Cerebellar cortex (tissue), 1 donor: ENCODE data around the gene KCNS1.
"Not testable (repeated sequence)": the region's sequence is repeated elsewhere in the genome, so short reads cannot be mapped to it uniquely, and the experiment has no call there.

Source experiments
- DNase-seq: peaks from one replicate; pipeline ENCODE4 v3.0.0-alpha.2; 2015; ENCODE audit warnings: low spot score

KCNS1 gene

DNA sequence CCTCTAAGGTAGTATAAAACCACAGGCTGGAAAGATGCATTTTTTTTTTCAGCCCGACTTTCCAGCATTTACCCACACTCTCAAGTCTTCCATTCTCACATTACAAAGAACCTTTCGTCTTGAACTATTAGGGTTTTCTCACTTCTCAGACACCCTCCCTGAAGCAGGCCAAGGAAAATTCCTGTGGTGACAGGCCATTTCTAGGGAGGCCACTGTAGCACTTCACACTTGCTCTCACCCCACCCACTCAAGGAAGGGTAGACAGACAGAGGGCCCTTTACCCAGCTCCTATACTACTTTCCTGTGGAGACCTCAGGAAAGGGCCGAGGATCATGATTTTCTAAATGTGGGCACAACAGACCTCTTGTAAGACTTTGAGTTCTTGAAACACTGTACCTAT, 27.7 kb downstream of the KCNS1 start:
- DNase-seq = no peak

- no peak for DNase-seq
Observed at GRCh38 chr20:45072066-45072465, 28.9 kb downstream of the KCNS1 start.

GRCh38 chr20:45070932-45071632, 29.8 kb downstream of the KCNS1 start:
- DNase-seq = no peak

- no peak for DNase-seq
Observed at GRCh38 chr20:45069261-45069660, 31.7 kb downstream of the KCNS1 start.

DNA sequence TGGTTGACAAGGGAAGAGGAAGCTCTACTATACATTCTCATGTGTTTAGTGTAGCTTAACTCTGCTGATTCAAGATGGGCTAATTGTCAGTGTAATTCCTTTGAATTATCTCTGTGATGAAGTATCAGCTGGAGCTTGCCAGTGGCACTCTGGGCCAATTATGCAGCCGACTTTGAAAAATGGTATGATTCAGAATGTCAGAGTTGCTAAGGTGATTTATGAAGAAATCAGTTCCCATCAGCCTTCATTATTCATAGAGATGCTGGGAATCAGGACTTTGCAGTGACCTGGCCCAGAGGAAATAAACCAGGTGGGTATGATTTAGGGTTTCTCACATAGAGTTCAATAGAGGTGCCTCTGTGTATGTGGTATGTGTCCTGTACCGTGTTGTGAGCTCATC, 33.4 kb downstream of the KCNS1 start:
- no peak for DNase-seq

DNA sequence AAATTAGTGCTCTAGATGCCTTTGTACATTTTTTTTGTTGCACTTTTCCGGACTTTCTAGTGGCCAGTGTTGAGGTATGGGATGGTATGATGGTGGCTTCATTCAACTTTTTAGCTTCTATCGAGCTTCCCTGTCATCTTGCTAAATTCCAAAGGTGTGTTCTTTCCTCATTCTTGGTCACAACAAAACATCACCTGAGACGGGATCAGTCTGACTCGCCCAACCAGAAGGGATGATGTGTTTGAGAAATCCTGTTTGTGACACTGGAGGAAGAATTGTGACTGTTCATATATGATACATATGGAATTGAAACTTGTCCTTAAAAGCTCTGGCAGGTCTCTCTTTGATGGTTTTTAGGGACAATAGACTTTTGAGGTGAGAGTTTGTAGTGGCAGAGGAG, 33.8 kb downstream of the KCNS1 start:
- no peak for DNase-seq

- DNase-seq = no peak
Observed at GRCh38 chr20:45066372-45066771, 34.6 kb downstream of the KCNS1 start.

GRCh38 chr20:45064812-45065211, 36.1 kb downstream of the KCNS1 start:
- no peak for DNase-seq

- not testable (repeated sequence) for DNase-seq
Observed at GRCh38 chr20:45063107-45063506, 37.8 kb downstream of the KCNS1 start.

GRCh38 chr20:45061244-45061643, 39.7 kb downstream of the KCNS1 start:
- no peak for DNase-seq

GRCh38 chr20:45060294-45060693, 40.6 kb downstream of the KCNS1 start:
- DNase-seq = no peak

DNA sequence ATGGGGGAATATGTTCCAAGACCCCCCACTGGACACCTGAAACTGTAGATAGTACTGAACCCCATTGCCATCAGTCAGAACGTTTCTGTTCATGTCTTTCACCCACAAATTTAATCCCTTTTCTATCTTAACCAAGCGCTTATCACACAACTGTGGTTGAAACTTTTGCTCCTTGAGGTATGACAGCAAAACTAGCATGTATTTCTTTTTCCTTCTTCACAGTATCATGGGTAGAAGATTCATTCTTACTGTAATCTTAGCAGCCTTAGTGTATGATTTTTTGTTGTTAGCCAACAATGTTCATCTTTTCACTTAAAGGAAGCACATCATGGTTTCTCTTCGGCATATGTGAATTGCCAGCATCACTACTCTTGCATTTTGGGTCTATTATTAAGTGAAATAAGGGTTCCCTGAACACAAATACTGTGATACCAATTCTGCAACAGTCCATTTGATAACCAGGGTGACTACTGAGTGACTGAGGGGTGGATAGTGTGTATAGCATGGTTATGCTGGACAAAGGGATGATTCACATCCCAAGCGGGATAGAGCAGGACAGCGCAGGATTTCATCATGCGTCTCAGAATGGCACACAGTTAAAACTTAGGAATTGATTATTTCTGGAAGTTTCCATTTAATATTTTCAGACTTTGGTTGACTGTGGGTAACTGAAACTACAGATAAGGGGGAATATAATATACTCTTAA, 41.8 kb downstream of the KCNS1 start:
- DNase-seq = no peak

GRCh38 chr20:45058168-45058850, 42.6 kb downstream of the KCNS1 start:
- no peak for DNase-seq

GRCh38 chr20:45056473-45057173, 44.3 kb downstream of the KCNS1 start:
- DNase-seq = no peak

GRCh38 chr20:45055056-45055455, 45.9 kb downstream of the KCNS1 start:
- no peak for DNase-seq

DNA sequence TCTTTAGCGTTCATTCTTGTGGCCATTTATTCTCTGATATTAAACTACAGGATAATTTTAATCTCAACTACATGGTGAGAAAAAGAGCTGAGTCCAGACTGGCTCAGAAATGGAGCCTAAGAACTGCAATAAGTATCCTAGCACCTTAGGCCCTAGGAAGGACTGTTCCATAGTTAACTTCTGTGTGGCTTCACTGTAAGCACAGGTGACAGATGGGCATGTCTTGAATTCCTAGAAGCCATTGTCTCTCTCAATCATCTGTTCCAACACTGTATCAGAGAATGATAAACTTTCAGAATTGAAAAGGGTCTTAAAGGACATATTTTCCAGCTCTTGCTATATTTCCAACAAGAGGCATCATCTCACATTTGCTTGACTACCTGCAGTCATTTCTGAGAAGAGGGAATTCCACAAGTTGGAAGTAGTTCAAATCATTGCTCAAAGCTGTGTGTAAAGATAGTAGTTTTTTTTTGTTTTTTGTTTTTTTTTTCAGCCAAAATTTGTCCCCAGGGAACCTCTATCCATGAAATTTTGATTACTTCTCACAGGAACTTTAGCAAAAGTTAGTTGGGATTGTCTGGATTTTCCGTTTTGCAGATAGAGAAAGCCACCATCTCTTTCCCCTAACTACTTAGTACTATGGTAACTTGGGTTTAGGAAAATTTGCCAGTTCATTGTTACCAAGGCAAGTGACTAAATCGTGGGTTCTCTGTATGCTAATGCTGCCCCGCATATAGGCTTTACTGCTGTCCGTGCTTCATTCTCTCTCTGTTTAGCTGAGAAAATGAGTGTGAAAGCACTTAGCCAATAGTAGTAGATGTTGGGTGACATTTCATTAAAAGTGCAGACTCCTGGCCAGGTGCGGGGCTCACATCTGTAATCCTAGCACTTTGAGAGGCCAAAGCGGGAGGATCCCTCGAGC, 47.2 kb downstream of the KCNS1 start:
- DNase-seq = no peak

DNA sequence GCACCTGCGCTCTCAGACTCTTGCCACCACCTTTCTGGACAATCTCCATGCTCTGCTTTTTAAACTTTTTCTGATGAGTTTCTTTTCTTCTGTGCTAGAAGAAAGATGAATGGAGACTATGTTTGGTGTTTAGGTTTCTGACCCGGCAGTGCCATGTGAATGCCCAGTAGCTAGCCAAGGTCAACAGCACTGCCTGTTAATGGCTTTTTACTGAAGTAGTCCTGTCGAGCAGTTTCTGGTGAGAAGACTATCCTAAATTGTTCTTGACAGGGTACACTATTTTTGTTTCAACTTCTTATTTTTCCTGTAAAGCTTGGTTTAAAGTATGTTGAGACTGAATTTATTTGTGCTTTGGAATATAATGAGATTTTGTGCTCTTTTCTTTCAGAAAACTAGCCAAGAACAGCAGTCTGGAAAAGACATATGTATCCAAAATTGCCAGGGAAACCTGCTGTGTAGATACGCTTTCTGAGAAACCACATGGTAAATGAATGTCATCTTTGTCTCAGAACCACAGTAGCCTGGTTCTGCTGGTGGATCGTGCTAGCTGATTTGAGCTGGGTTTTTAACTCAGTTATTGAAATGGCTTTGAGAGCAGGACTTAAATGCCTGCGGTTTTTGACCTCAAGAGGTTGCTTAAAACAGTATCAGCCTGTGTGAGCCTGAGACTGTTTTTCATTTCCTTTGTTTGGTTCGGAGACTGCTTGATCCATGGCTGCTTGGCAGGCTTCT, 48.1 kb downstream of the KCNS1 start:
- peak; percentile 38 for DNase-seq

- no peak for DNase-seq
Observed at GRCh38 chr20:45051204-45052060, 49.5 kb downstream of the KCNS1 start.

DNA sequence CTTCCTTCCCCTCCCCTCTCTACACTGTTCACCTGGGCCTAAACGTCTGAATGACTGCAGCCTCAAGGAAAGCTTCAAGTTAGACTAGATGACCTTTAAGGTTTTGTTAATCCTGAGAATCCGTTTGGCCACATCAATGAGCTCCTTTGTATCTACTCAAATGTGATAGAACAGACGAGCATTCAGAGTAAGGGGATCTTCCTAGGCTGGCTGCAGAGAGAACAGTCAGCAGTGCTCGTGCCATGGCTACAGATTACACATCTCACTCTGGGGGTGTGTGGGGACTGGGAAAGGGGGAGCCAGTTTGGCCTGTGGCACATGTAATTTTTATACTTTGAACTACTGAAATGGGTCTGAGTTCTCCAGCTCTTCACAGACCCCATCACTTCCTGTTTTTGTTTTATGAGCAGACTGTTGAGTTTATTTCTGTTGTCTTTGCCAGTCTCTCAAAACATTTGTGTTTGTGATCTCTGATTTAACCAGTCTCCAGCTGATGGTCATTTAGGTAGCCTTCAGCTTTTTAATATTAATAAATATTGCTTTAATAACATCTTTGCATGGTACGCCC, 50.9 kb downstream of the KCNS1 start:
- DNase-seq = no peak
